ENCODE results near the gene AGAP1.

- TF ChIP-seq POLR2AphosphoS5 (IDR thresholded peaks at IDR 0.05; ENCODE audit: low read depth, low read length) = no peak
- TF ChIP-seq POLR2A (IDR thresholded peaks at IDR 0.05; ENCODE audit: low read depth, low read length) = no peak
- TF ChIP-seq TAF1 (IDR thresholded peaks at IDR 0.05; ENCODE audit: borderline replicate concordance, low read depth, low read length) = no peak
Measured at GRCh38 chr2:236042087-236042486, 548.2 kb downstream of the AGAP1 start.

Data from GM12892 (cell line).